ENCODE data around the gene DCLRE1A.

DNA sequence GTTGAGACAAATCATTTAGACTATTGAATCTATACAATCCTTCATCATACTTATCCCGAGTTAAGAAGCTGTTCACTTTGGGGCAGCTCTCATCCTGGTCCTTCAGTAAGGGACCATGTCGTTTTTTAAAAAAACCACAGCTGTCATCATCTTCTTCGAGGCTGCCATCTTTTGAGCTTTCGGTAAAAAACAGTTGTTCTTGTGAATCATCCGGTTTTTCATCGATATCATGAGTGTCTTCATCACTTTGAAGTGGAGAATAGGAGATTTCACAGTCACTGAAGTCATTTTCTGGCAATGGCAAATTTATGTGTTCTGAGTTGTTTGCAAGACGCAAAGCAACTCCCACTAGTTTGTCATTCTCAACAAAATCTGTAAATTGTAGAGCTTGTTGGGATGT lies 3.9 kb downstream of the DCLRE1A start:
- TF ChIP-seq, protein P1, sequence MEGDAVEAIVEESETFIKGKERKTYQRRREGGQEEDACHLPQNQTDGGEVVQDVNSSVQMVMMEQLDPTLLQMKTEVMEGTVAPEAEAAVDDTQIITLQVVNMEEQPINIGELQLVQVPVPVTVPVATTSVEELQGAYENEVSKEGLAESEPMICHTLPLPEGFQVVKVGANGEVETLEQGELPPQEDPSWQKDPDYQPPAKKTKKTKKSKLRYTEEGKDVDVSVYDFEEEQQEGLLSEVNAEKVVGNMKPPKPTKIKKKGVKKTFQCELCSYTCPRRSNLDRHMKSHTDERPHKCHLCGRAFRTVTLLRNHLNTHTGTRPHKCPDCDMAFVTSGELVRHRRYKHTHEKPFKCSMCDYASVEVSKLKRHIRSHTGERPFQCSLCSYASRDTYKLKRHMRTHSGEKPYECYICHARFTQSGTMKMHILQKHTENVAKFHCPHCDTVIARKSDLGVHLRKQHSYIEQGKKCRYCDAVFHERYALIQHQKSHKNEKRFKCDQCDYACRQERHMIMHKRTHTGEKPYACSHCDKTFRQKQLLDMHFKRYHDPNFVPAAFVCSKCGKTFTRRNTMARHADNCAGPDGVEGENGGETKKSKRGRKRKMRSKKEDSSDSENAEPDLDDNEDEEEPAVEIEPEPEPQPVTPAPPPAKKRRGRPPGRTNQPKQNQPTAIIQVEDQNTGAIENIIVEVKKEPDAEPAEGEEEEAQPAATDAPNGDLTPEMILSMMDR (IDR thresholded peaks at IDR 0.05) = no peak
- TF ChIP-seq POLR2AphosphoS5 (IDR thresholded peaks at IDR 0.05; ENCODE audit: low read depth, low read length) = no peak
- TF ChIP-seq, protein P2, sequence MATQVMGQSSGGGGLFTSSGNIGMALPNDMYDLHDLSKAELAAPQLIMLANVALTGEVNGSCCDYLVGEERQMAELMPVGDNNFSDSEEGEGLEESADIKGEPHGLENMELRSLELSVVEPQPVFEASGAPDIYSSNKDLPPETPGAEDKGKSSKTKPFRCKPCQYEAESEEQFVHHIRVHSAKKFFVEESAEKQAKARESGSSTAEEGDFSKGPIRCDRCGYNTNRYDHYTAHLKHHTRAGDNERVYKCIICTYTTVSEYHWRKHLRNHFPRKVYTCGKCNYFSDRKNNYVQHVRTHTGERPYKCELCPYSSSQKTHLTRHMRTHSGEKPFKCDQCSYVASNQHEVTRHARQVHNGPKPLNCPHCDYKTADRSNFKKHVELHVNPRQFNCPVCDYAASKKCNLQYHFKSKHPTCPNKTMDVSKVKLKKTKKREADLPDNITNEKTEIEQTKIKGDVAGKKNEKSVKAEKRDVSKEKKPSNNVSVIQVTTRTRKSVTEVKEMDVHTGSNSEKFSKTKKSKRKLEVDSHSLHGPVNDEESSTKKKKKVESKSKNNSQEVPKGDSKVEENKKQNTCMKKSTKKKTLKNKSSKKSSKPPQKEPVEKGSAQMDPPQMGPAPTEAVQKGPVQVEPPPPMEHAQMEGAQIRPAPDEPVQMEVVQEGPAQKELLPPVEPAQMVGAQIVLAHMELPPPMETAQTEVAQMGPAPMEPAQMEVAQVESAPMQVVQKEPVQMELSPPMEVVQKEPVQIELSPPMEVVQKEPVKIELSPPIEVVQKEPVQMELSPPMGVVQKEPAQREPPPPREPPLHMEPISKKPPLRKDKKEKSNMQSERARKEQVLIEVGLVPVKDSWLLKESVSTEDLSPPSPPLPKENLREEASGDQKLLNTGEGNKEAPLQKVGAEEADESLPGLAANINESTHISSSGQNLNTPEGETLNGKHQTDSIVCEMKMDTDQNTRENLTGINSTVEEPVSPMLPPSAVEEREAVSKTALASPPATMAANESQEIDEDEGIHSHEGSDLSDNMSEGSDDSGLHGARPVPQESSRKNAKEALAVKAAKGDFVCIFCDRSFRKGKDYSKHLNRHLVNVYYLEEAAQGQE (IDR thresholded peaks at IDR 0.05; ENCODE audit: insufficient read depth in 1 of 2, low read depth in 2 of 2, low read length in 1 of 2) = no peak

Measured in Panc1 (cell line).